ENCODE measurements around the gene BTNL8.

The BTNL8 gene

DNA sequence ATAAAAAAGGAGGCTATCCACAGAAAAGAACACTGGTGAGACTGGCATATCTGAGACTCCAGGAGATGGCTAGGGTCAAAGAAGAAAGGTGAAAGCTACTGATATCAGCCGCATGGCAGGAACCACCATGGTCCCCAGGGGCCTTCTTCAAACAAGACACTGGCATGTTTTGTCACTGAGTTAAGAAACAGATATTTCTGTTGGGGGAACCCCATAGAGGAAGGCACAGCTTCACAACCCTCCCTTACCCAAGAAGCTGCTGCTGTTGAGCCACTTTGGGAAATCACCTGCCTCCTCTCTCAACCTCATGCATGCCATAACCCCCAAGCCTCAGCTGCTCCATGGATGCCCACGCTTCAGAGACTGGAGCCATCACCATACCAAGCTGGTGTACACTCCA is 76.4 kb downstream of the BTNL8 start:
- H4K20me1 ChIP-seq (ENCODE audit: insufficient read depth, low read length): no peaks in the 10 kb centered on the region
- H3K9me3 ChIP-seq (ENCODE audit: low read length): peaks cover 8% of the 10 kb centered on the region; the same call in 1 of the 2 replicates
- H3K4me2 ChIP-seq (ENCODE audit: low read length): peak overlapping the region; percentile 12; the same call in 1 of the 2 replicates
- H3K4me3 ChIP-seq (ENCODE audit: low read depth, low read length, poor library complexity, severe bottlenecking): no peak overlapping the region
- H3K27ac ChIP-seq (ENCODE audit: low read depth, low read length, poor library complexity, severe bottlenecking): peak overlapping the region; percentile 94
- no peaks in the 10 kb centered on the region for H3K9me2 ChIP-seq (ENCODE audit: low read depth, low read length)
- no peaks in the 10 kb centered on the region for H3K79me2 ChIP-seq (ENCODE audit: insufficient read depth, low read length)
- H3K9ac ChIP-seq (ENCODE audit: low read length): peak overlapping the region; percentile 34; the same call in 1 of the 2 replicates
- H3K4me1 ChIP-seq (ENCODE audit: insufficient read depth, low read length, severe bottlenecking): peaks cover 38% of the 10 kb centered on the region
- no peaks in the 10 kb centered on the region for H3K27me3 ChIP-seq (ENCODE audit: insufficient read depth, low read length)
- H2AFZ ChIP-seq (ENCODE audit: low read length): no peak overlapping the region
- no peaks in the 10 kb centered on the region for H3K36me3 ChIP-seq (ENCODE audit: insufficient read depth, low read length)
- no peaks in the 10 kb centered on the region for H3F3A ChIP-seq (ENCODE audit: insufficient read depth, low read length)
- no peak for TF ChIP-seq EZH2 (IDR thresholded peaks at IDR 0.05; ENCODE audit: borderline replicate concordance, low read length)
- no peak for TF ChIP-seq CTCF (IDR thresholded peaks at IDR 0.05; ENCODE audit: low read length)

DNA sequence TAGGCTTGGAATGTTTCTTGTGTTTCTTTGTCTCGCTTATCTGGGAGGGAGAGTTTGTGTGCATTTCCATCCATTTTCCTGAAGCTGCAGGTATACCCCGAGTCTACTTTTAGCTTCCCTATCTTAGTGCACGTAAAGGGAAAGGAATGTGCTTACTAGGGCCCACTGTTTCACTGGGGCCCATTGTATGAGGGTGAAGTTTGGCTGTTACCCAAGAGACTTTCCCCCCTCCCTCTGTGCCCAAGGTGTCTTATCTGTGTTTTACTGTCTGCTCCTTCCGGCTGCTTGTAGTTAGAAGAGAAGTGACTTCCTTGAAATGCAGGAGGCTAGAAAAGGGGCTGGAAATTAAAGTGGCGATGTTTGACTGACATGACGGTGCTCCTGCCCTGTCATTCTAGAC is 77.6 kb downstream of the BTNL8 start:
- Histone ChIP-seq H3K27ac (ENCODE audit: low read depth, low read length, poor library complexity, severe bottlenecking) (peak overlapping the region; percentile 94), H3K4me1 (ENCODE audit: insufficient read depth, low read length, severe bottlenecking) (peaks cover 38% of the 10 kb centered on the region), H3K4me2 (ENCODE audit: low read length) (peak overlapping the region; percentile 29; the same call in 1 of the 2 replicates), H3K4me3 (ENCODE audit: low read depth, low read length, poor library complexity, severe bottlenecking) (no peak overlapping the region), H3K36me3 (ENCODE audit: insufficient read depth, low read length) (no peaks in the 10 kb centered on the region), H3K79me2 (ENCODE audit: insufficient read depth, low read length) (no peaks in the 10 kb centered on the region), H3K9ac (ENCODE audit: low read length) (no peak overlapping the region; the same call in 1 of the 2 replicates), H2AFZ (ENCODE audit: low read length) (no peak overlapping the region), H3F3A (ENCODE audit: insufficient read depth, low read length) (no peaks in the 10 kb centered on the region), H3K27me3 (ENCODE audit: insufficient read depth, low read length) (no peaks in the 10 kb centered on the region), H3K9me3 (ENCODE audit: low read length) (peaks cover 8% of the 10 kb centered on the region; the same call in 1 of the 2 replicates), H3K9me2 (ENCODE audit: low read depth, low read length) (no peaks in the 10 kb centered on the region), H4K20me1 (ENCODE audit: insufficient read depth, low read length) (no peaks in the 10 kb centered on the region)
- TF ChIP-seq EZH2 (IDR thresholded peaks at IDR 0.05; ENCODE audit: borderline replicate concordance, low read length) (no peak), CTCF (IDR thresholded peaks at IDR 0.05; ENCODE audit: low read length) (no peak)

- Histone ChIP-seq H3K4me1 (ENCODE audit: insufficient read depth, low read length, severe bottlenecking) (peaks cover 38% of the 10 kb centered on the region), H3K27ac (ENCODE audit: low read depth, low read length, poor library complexity, severe bottlenecking) (peak overlapping the region; percentile 94), H3K4me3 (ENCODE audit: low read depth, low read length, poor library complexity, severe bottlenecking) (no peak overlapping the region), H3K27me3 (ENCODE audit: insufficient read depth, low read length) (no peaks in the 10 kb centered on the region), H3K9ac (ENCODE audit: low read length) (no peak overlapping the region), H4K20me1 (ENCODE audit: insufficient read depth, low read length) (no peaks in the 10 kb centered on the region), H3F3A (ENCODE audit: insufficient read depth, low read length) (no peaks in the 10 kb centered on the region), H3K36me3 (ENCODE audit: insufficient read depth, low read length) (no peaks in the 10 kb centered on the region), H3K9me3 (ENCODE audit: low read length) (peaks cover 2% of the 10 kb centered on the region; the same call in 1 of the 2 replicates), H3K9me2 (ENCODE audit: low read depth, low read length) (no peaks in the 10 kb centered on the region), H2AFZ (ENCODE audit: low read length) (no peak overlapping the region), H3K4me2 (ENCODE audit: low read length) (0 out of 2 replicates have a peak overlapping the region, but pooled peaks have one; percentile 9), H3K79me2 (ENCODE audit: insufficient read depth, low read length) (no peaks in the 10 kb centered on the region)
- TF ChIP-seq CTCF (IDR thresholded peaks at IDR 0.05; ENCODE audit: low read length): no peak
- TF ChIP-seq EZH2 (IDR thresholded peaks at IDR 0.05; ENCODE audit: borderline replicate concordance, low read length): no peak
Observed at GRCh38 chr5:180977852-180978251, 78.9 kb downstream of the BTNL8 start.

Data from OCI-LY1 (cell line).